Heart left ventricle (tissue), 13 donors: Measurements from ENCODE around the gene TANGO2.

ENCODE experiments used
- CTCF ChIP-seq, 12 donors: fragments of 200-600 bp; sonication (generic) in 4 of 12; IDR thresholded peaks; one replicate each; pipeline versions ENCODE4 v1.5.0 to v1.8.0; 2018 to 2022; ENCODE audit warnings: antibody characterized with exemption in 12 of 12, mild to moderate bottlenecking in 5 of 12
- POLR2A ChIP-seq, 2 donors: fragments of 450-650 bp; IDR thresholded peaks; one replicate each; pipeline ENCODE4 v1.6.1; 2017; ENCODE audit warnings: antibody characterized with exemption in 2 of 2, mild to moderate bottlenecking in 2 of 2, moderate library complexity in 2 of 2
- donor health status: ischemic (EF 13 %, LVEDD 7.1; RV severe dilation, severe dysfunction).
- donor health status: DM: no; HTN: yes; CAD: no.
- donor health status: DM: no; HTN: no; CAD: no.
- donor health status: ischemic (EF 25% LVEDD 6.9; RV normal size, moderate dysfunction).
- donor health status: ischemic (EF 25% LVEDD 5.7; RV mildly dilated, moderate dysfunction).
- donor health status: ischemic (EF 35%, LVEDD 5.7; RV mildly dilated, moderate dysfunction).
- donor health status: nonischemic (EF 11% LVEDD 7.7; RV severe dilation, severe dysfunction).
- donor health status: DM: yes; HTN: yes; CAD: no.
- donor health status: PGD.
- donor health status: ischemic (EF 29% LVEDD 5.4; RV normal size, mild dysfunction).
- donor health status: nonischemic (EF 23%, LVEDD 6.1; RV moderate dilation, normal function).

GRCh38 chr22:19998232-19998951 lies 22.5 kb upstream of the TANGO2 start:
- no peak for TF ChIP-seq CTCF (IDR thresholded peaks at IDR 0.05)
- TF ChIP-seq POLR2A (IDR thresholded peaks at IDR 0.05), result no peak
